NCI-H774 (cell line): ENCODE data around the gene UBE2N.

ENCODE experiments used
- DNase-seq: peaks from one replicate; lab custom pipeline; 2025; lab: John Stamatoyannopoulos, UW

UBE2N gene

DNA sequence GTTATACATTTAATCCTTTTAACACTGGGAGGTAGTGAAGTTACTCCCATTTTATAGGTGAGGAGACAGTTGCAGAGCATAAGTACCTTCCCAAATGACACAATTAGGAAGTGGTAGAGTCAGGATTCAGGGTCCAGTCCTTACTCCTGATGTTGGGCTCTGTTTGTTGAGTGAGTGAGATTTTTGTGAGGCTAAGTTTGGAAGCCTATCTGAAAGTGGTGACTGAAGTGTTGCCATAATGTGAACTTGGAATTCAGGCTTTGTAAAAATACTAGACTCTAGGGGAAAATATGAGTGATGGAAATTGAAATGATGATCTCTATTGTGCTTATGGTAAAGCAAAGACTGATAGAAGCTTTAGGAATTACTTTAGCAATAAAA is 61.8 kb downstream of the UBE2N start:
- DNase-seq = no peak

DNA sequence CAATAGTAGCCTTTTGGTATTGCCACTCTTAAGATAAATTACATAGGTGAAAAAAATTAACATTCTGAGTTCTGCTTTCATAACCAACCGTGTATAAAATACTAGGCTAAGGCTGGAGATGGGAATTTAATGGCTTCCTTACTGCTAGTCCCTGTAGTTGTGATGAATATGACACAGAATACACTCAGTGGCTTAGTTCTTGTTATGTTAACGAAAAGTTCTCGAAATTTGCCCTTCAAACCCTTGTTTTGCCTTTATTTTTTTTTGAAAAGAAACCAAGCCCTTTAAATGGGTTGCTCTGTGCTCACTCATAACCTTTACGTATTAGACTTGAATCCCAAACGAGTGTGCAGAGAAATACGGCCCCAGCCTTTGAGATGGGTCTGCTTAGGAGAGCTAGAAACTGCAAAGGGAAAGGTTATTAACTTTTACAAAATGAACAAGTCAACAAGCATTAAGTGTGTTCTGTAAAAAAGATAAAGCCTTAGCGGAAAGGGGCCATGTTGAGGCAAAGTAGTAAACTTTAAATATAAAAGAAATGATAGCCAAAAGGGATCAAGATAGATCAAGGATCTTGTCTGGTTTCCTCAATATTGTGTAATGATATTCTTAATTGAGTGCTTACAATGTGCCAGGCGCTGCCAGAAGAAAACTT is 62.3 kb downstream of the UBE2N start:
- no peak for DNase-seq

DNA sequence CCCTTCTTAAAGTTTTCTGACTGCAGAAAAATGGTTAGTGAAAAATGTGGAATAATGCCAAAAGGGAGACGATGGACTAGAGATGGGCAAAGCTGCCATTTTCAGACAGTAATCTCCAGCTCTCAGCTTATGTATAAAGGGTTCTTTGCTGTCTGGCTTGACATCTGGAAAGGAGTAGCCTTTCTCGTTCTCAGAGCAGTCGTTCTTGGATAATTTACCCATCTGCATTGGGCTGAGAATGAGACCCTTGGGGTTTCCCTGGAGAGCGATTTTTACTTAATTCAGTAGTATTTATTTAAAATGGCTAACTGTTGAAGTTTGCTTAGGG is 62.8 kb downstream of the UBE2N start:
- DNase-seq = no peak

DNA sequence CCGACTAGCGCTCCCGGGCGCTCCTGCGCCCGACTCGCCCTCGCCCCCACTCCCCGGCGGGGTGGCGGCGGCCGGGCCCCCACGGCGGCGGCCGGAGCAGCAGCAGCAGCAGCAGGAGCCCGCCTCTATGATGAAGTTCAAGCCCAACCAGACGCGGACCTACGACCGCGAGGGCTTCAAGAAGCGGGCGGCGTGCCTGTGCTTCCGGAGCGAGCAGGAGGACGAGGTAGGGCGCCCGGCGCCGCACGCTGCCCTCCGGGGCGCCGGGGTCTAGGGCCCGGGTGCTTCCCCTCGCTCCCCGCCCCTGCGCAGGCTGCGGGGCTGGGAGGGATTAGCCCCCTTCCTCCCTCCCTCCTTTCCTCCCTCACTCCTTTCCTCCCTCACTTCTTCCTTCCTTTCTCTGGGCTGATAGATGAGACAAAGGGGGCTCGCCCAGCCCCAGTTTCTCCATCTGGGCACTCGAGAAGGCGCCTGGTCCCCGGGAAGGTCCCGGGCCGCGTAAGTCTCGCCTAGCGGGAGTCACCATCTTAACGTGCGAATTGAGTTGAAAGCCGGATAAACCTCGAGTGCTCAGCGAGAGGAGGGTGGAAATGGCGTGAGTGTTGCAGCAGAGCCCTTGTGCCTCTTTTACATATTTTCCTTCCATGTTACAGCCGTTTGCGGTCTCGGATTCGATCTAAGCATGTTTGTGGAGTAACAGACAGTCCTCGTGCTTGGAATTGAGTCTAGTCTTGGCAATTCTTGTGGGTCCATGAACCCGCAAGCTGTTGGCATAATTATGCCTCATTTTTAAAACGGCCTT is 63.4 kb downstream of the UBE2N start:
- DNase-seq = peak; percentile 34

DNA sequence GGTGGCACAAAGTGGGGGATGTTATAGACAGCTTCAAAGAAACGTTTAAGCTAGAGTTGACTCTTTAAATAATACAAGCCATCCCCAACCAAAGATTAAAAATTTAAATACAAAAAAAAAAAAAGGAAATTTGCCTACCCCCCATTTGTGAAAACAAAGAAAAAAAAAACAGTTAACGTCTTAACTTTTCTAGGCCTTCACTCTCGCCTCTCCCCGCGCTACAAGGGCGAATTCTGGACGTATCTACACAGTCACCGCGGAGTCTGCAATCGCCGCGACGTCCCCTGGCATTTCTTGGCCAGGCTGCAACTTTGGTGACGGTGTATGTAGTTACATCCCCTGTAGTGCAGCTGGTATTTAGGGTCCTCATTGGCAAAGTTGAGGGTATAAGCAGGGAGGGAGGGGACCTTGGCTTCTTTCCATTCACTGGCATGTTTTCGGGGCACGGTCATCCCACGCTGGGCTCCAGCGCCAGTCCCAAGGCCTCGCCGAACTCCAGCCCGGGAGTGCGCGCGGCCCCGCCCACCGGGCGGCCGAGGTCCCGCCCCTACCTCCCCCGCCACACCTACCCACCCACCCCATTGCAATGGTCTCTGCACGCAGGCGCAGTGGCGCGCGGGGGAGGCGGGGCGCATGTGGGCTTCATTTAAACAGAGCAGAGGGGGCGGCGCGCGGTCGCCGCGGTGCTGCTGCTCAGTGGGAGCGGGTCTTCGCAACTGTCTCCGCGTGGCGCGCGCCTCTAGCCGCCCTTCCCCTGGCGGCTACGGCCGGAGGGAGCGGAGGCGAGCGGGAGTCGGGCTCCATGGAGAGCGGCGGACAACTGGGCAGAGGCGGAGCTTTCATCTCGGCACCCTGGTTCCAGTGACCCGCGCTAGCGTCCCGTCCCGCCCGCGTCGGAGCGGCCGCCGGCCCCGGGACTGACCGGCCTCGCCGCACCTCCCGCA is 64.2 kb downstream of the UBE2N start, which contains the start of gene NUDT4:
TSS of gene NUDT4 (plus strand) at position 674 of the 944 bp plus-strand sequence. CDS start 398 bp downstream, outside the sequence.
- peak; percentile 95 for DNase-seq

DNA sequence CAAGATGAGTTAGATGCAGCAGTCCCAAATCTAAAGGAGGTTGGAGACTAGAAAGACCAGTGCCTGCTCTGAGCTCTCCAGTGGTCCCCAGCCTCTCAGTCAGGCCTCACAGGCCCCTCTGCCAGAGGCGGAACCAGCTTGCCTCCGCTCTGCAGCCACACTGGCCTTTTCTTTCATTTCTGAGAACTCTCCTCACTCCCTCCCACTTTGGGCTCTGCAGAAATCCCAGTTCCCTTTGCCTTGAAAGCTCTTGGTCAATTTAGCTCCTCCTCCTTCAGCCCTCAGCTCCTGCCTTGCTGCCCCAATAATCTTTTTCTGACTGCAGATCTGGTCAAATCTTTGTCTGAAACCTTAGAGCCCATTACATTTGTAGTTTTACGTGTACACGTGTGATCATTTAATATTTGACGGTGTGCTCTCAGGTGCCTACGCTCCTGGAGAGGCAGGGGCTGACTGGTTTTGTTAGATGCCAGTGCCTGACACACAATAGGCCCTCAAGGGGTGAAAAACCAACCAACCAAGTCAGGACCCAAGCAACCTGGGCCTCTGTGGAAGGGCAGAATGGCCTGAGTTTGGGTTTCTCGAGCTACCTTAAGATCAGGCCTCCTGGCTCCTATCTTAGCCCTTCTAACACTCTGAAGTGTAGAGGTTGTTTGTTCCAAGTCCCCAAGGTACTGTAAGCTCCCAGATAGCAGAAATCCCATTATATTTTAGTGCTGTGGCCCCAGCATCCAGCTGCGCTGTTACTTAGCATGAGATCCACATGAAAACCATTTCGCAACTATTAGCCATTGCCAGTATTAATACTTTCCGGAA is 65.1 kb downstream of the UBE2N start:
- no peak for DNase-seq

DNA sequence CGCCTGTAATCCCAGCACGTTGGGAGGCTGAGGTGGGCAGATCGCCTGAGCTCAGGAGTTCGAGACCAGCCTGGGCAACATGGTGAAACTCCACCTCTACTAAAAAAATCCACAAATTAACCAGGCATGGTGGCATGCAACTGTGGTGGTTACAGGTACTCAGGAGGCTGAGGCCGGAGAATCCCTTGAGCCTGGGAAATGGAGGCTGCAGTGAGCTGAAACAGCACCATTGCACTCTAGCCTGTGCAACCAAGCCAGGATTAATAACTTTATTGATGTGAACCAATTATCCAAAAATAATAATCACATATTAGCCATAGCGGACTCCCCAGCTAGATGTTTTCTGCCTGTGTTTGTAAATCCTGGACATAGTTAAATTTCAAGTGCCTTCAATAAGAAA is 65.8 kb downstream of the UBE2N start:
- no peak for DNase-seq

DNA sequence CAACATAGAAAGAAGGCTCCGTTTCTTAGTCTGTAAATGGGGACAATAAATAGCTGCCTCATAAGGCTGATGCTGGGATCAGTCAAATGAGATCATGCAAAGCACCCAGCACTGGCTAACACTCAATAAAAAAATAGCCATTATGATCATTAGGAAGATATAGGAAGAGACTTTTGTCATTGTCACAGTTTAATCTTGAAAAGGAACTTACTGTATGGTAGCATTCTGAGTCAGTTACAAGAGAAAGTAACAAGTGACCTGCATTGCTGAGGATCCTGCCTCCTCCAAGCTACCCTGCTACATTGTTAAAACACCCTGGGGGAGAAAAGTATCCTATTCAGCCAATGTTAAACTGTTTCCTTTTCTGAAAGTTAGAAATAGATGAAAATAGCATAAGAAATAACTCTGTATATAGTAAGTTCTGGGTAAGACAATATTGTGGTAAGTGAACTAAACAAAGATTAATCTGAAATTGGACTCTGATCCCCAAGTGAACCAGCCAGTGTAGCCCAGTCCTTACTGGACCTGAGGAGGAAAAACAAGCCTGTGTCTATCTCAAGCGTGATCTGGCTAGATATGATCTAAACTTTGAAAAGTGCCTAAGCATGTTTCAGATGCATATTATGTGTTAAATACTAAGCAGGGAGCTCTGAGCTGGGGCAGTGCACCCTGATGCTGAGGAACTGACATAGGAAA is 67.6 kb downstream of the UBE2N start:
- DNase-seq = no peak

DNA sequence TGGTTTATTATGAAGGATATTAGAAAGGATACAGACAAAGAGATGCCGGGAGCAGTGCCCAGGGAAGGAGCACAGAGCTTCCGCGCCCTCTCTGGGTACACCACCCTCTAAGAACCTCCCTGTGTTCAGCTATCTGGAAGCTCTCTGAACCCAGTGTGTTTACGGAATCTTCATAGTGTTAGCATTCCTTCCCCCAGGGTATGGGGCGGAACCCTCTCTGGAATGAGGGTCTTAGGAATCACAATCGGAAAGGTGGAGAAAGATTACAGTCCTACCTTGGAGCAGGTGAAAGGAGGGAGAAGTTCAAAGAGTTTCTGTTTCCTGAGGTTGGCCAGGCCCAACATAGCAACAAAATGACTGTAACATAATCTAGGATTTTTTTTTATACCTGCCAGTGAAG is 70.8 kb downstream of the UBE2N start:
- DNase-seq = no peak

DNA sequence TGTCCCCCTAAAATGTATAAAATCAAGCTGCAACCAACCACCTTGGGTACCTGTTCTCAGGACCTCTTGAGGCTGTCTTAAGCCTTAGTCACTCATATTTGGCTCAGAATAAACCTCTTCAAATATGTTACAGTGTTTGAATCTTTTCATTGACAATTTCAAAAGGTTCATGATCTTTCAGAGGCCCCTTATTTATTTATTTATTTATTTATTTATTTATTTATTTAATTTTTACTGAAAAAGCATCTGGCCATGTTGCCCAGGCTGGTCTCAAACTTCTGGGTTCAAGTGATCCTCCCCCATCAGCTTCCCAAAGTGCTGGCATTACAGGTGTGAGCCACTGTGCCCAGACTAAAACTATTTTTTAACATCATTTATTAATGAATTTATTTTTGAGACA is 72.2 kb downstream of the UBE2N start:
- DNase-seq = no peak

DNA sequence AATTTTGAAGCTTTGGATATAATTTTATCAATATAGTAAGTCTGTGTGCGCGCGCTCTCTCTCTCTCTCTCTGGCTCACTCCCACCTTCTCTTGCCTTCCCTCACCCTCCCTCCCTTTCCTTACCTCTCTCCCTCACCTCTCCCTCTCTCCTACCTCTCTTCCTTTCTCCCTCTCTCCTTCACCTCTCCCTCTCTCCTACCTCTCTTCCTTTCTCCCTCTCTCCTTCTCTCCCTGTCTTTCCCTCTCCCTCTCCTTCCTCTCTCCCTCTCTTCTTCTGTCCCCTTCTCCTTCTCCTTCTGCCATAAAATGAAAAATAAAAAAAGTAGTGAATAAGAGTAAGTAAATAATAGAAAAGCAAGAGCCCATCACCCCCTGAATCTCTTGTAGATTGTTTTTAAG is 73.0 kb downstream of the UBE2N start:
- DNase-seq = no peak

DNA sequence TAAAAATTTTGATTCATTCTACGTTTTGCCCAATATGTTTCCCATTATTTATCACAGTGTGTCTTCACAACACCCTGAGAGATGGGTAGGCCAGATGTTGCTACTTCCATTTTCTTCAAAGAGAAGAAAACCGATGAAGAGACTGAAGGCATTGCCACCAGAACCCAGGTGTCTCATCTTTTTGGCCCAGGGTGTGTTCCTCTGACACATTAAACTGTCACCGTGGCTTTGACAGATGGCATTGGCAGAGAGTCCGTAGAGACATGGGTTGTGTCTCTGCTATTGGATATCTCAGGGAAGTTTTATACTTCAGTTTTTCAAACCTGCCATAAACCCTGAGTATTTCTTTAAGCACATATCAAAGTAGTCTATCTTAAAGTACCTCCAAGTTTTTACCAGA is 75.3 kb downstream of the UBE2N start:
- no peak for DNase-seq

DNA sequence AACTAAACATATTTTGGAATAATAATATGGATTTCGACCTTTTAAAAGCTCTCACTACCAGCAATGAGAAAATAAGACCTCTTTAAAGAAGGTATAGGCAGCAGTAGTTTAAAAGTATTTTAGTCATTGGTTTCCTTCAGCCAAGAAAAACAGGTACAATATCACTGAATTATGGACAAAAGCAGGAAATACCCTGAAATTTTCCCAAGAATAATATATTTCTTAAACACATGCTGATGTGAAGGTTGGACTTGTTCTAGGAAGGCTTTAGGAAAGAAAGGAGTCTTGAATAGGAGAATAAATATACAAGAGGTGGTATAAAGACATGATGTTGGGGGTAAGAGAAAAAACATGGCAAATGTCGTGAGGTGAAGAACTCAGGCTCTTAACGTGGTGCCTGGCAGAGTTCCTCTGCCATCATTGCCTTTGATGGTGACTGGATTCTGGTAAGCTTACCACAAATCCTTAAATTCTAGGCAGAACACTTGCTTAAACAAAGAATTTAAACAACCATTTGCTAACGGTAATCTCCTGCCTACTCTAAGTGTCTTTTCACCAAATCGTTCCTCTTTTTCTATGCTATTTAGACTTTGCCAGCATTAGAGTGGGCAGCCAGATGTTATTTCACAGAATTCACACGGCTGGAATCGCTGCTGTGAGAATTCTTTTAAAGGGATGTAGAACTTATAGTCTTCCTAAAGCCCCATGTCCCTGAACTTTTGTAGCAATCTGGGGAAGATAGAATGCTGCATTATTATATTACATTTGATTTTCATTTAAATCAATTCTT is 75.9 kb downstream of the UBE2N start:
- no peak for DNase-seq

DNA sequence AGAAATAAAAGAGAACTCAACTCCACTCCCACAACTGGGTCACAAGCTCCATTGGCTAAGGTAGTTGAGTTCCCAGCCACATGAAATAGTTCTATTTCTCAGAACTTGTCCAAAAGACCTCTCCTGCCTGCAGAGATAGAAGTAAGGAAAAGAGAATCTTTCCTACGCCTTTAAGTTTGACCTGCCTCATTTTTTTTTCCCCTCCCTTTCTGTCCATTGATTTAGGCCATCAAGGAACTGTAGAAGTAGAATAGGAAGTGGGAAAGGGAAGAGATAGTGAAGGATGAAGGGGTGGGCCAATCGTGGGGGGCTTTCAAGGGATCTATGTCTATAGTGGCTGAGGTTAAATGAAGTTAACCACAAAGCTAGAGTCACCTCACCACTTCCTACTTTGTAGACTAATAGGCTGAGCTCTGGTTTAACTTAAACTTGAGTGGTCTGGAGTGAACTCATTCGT is 77.9 kb downstream of the UBE2N start:
- DNase-seq = no peak

DNA sequence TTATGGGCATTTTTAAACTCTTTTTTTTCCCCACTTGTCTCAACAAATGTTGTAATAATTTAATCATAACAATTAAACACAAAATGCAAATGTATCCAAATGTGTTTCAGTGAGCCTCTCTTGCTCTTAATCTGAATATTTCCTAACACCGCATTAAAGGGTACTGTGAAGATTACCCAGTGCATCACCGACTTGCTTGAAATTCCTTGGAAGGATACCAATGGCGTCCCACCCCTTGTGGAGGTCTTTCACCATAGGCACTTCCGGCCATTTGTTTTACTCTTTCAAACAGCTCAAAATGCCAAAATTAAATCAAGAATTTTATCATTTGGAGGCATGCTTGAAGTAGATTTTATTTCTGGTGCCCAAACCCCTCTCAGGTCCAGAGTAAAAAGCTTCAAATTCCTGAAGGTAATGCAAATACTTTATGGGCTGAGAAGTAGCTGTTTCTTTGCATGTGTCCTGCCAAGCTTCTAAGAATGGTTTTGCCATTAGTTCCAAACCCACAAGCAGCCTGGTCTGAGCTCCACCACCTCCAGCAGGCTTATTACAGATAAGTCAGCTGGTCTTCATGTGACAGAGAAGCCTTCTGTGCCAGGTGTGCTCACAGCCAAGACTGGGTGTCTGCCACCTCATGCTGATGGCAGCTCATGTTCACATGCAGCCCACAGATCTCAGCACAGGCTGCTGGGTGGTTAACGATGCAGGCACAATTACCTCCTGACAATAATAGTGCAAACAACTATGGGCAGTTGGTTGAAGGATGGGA is 80.4 kb downstream of the UBE2N start:
- peak; percentile 54 for DNase-seq

DNA sequence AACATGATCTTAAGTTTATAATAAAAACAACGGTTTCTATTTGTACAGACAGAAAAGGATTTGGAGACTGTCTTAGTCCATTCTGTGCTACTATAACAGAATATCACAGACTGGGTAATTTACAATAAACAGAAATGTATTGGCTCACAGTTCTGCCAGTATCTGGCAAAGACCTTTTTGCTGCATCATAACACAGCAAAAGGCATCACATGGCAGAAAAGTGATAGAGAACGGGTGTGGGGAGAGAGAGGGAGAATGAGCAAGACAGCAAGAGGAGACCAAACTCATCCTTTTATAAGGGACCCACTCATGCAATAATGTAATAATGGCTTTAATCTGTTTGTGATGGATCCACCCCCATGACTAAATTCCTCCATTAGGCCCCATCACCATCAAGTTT is 81.1 kb downstream of the UBE2N start:
- no peak for DNase-seq

DNA sequence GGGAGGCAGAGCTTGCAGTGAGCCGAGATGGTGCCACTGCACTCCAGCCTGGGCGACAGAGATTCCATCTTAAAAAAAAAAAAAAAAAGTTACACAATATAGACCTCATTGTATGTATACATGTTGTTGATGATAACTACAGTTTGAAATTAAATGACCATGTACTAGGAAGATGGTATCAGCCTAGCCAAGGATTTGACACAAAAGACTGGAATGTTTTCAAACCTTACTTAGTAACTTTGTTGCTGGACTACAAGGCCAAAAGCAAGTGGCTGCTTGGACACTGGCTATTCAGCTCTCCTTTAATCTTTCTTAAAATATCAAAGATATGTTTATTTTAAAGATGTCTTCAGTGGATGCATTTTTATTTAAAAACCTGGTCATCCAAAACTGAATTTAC is 82.9 kb downstream of the UBE2N start:
- DNase-seq = no peak

DNA sequence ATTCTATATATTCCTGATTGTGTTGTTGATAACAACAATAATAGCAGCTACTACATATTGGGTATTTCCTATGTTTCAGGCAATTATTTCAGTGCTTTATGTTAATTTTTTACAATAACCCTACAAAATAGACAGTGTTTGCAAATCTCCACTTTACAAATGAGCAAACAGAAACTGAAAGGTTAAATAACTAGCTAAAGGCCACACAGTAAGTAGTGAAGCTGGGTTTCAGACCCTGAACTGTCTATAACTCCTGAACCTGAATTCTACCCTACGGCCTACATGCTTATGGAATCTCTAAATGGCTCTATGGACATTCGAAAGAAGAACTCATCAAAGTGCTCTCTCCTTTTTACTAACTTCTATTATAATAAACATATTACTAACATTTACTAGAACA is 83.7 kb downstream of the UBE2N start:
- no peak for DNase-seq

DNA sequence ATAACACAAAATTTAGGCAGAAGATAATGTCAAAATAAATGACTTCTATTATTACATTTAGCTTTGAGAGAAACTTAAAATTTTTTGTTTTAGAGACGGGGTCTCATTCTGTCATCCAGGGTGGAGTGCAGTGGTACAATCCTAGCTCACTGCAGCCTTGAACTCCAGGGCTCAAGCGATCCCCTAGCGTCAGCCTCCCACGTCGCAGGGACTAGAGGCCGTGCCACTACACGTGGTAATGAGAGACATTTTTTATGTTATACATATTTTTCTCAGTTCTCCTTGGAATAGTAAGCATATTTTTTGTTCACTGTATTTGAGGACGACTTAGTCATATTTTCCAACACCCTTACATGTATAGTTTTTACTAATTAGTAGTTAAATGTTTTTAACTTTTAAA is 85.5 kb downstream of the UBE2N start:
- no peak for DNase-seq
